ENCODE results near the gene BCAR3.

The BCAR3 gene

DNA sequence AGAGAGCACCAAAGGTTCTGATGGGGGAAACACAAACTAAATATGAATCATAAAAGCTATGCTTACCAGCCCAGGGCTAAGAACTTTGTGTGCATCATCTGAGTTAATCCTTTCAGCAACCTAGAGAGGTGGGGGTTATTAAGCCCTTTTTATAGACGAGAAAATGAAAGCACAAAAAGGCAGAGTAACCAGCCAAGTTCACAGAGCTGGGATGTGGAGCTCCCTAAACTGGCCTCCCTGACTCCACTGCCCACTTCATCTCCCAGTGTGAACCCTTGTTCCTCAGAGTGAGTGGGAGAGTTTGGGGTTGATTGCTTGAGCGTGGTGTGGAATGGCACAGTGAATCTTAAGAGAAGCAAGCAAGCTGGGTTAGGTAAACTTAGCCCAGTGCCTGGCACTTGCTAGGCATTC is 10.8 kb upstream of the BCAR3 start:
- DNase-seq (ENCODE audit: low read depth, low spot score), result no peak
- no peak overlapping the region for H3K4me3 ChIP-seq (ENCODE audit: low read length)

DNA sequence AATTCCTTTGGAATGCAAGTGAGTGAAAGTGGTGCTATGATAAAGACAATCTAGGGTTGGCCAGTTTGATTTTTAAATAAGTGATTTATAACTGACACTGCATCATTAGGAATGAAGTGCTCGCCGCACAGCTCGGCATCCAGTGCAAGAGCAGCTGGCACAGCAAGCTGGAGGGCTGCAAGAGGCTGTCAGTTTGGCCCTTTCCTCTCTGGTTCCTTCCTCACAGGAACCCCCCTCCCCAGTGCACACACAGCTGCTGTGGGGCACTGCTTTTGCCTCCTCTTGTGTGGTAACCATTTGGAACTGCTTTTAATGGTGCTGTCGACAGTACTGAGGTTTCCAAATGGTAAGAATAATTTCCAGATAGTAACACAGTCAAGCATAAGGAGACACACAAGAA is 10.4 kb upstream of the BCAR3 start:
- H3K4me3 ChIP-seq (ENCODE audit: low read length), result no peak overlapping the region
- DNase-seq (ENCODE audit: low read depth, low spot score), result peak; percentile 37

DNA sequence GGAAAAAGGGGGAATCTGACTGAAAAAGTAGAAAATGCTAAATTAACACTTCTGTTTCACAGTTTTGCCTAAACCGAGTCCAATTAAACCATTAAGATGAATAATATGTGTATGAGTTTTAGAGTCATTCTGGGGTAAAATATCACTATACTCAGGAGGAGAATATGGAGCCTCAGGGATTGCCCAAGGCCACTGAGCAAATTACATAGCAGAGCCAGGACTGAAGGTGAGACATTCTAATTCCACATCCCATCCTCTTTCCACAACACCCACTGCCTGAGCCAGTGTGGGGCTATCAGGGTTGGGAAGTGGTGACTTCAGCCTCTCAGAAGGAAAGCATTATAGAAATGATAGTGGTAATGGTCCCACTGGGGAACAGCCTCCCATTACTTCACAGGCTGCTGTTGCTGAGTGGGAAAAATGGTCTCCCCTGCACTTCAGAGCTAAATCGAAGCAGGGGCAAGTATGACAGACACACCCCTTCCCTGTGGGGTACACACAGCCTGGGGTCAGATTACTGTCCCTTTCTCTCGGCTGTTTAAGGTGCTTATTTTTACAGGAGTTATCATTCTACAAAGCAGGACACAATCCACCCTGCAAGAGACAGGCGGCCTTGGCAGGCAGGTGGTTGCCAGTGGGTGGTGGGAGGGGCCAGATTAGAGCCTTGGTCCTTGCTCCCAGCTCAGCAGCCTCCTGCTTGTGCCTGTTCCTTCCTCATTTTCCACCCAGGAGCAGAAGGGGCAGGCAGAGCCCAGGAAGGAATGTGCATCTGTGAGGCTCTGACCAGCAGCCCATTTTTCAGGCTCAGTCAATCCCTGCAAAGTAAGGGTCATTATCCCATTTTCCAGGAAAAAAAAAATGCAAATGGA is 9.5 kb upstream of the BCAR3 start:
- no peak overlapping the region for H3K4me3 ChIP-seq (ENCODE audit: low read length)
- DNase-seq (ENCODE audit: low read depth, low spot score), result no peak

DNA sequence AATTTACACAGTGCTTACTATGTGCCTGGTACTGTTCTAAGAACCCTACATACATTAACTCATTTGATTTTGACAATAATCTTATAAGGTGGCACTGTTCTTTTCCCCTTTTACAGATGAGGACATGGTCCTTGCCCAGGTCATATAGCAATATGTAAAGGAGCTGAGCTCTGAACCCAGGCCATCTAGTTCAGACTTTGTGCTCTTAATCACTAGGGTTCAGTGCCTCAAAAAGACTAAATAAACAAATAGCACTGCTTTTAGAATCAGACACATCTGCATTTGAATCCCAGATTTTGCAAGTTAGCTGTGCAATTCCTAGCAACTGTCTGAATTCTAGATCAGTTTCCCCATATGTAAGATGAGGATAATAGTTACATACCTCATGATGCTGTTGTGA is 8.7 kb upstream of the BCAR3 start:
- DNase-seq (ENCODE audit: low read depth, low spot score), result no peak
- H3K4me3 ChIP-seq (ENCODE audit: low read length), result no peak overlapping the region

DNA sequence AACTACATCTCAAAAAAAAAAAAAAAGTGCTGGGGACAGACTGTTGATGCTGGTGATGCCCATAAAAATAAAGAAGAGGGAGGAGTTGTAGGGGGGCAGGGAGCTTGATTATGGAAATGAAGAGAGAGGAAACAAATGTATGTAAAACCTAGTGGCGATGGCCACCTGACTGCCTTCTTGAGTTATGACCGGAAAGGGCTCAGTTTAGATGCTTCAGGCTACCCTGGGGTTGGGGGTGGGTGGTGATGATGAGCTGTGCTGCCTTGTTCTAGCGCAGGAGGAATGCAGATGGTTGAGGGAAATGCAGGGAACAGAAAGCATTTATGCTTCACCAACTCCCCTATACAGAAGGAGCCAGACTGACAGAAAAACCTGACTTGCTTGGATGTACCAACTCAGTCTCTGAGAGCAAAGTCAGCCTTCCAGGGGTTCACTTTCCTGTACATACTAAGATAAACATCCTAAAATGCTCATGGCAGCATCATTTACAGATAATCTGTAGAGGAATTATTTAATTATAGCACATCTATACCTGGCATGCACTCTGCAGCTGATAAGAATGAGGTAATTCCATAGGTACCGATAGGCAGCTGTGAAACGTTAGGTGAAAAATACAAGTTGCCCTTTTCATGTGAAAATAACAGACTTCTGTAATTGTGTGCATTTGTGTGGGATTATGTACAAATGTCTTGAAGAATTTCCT is 8.0 kb upstream of the BCAR3 start:
- no peak for DNase-seq (ENCODE audit: low read depth, low spot score)

DNA sequence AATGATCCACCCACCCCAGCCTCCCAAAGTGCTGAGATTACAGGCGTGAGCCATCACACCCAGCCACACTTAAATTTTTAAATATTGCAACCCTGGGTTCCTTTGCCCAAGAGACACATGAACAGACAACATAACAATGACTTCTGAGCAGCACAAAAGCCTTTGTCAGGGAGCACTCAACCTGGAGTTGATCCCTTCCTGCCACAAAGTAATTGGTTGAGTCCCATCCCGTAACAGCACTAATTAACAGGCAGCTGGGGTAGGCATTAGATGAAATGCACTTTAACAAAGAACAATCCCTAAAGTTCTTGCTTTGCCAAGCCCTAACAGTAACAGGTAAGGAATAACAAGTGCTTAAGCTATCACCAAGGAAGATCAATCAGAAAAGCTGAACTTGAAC is 5.9 kb upstream of the BCAR3 start:
- no peak overlapping the region for H3K4me3 ChIP-seq (ENCODE audit: low read length)
- no peak for DNase-seq (ENCODE audit: low read depth, low spot score)

More for the DNA sequence above, 8.0 kb upstream of the BCAR3 start:
- H3K4me3 ChIP-seq (ENCODE audit: low read length), result no peak overlapping the region

DNA sequence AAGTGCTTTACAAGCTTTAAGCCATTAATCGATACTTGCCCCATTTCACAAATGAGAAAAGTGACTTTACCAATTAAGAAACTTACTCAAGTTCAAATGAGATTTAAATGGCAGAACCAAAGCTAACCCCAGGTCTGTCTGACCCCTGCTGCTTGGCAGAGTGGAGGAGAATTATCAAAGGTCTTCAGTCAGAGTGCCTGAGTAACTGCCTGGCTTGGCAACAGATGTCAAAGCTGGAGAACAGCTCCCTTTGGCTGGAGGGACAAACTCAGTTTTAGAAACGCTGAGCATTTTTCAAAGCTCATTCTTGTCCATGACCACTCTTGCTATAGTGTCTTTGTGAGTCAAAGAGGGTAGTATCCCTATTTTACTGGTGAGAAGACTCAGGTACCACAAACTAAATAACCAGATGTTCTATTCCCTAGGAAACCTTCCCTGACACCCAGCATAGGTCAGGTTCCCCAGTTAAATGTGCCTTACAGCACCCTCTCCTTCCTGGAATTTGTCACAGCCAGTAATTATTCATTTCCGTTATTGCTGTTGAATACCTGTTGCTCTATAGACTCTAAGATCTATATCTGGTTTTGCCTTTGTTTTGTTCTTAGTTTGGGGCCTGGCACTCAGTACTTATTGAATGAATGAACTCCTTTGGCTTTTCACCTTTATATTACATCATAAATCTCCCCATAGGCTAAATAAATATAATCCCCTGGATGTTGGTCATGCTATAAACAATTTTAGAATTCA is 5.0 kb upstream of the BCAR3 start:
- no peak overlapping the region for H3K4me3 ChIP-seq (ENCODE audit: low read length)
- DNase-seq (ENCODE audit: low read depth, low spot score), result no peak

DNA sequence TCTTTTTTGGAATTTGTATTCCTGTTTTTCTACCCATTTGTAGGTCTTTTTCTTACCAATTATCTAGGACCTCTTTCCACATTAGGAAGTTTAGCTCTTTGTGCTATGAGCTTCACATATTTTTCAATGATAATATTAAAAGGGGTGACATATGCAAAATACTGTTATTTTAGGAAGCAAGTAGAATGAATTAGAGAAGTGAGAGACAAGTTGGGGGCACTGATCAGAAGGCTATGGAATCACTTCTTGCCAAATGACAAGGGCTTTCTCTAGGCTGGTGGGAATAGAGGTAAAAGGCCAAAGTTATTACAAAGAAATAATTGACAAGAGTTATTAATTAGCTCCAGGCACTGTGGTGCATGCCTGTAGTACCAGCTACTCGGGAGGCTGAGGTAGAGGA is 4.3 kb upstream of the BCAR3 start:
- no peak for DNase-seq (ENCODE audit: low read depth, low spot score)
- no peak overlapping the region for H3K4me3 ChIP-seq (ENCODE audit: low read length)

DNA sequence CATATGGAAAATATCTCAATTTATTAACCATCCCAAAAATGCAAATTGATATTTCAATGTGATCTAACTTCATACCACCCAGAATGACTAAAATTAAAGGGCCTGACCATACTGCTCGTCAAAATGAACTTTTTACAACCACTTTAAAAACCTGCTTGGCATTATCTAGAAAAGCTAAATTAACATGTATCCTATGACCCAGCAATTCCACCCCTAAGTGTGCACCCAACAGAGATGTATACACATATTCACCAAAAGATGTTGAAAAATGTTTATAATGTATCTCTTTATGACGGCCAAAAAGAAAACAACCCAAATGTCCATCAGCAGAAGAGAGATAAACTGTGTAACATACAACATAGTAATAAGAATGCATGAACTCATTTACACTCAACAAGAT is 1.6 kb upstream of the BCAR3 start:
- no peak overlapping the region for H3K4me3 ChIP-seq (ENCODE audit: low read length)
- no peak for DNase-seq (ENCODE audit: low read depth, low spot score)

DNA sequence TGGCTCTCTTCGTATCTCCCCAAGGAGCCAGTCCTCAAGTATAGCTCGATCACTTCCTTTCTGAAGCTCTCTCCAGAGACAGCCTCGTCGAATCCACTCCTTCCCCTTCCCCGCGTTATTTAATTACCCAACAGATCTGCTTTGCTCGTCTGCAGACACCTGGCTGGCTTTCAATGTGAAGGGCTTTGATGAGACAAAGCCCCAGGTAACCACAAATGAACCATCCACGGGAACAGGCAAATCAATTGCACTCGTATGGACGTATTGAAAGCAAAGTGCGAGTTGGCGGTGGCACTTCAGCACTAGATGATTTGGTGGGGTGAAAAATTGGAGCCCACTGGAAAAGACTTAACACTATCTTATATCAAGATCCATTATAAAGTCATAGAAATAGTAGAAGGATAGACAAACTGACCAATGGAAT is 364 bp upstream of the BCAR3 start:
- H3K4me3 ChIP-seq (ENCODE audit: low read length), result peak overlapping the region; percentile 48
- DNase-seq (ENCODE audit: low read depth, low spot score), result no peak

DNA sequence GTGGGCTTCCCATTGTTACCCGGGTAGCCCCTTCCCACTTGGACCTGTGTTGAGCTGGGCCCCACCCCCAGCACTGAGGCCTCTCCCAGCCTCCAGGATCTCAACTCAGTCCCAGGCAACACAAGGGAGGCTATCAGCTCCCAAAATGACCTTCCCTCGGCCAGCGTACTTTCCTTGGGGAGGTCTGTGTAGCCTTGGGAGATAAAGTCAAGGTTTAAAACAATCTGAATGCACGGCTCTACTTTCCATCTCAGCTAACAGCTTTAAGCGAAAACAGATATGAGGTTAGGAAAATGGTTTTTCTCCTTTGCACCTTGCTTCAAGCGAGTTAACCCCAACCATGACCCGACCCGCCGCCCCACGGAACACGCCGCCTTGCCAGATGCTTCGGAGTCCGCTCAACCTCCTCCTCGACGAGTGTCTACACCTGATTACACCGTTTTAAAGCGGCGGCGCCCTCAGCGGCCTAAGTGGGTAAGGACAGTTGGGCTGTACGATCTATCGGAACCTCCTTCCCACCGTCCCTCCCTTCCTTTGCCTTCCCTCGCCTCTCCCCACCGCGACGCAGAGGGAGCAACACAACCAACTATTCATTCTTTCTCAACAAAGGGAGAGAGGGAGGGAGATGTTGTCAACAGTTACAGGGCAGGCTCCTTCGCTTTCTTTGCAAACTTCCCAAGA is 1.1 kb downstream of the BCAR3 start:
- H3K4me3 ChIP-seq (ENCODE audit: low read length), result no peak overlapping the region
- DNase-seq (ENCODE audit: low read depth, low spot score), result no peak

DNA sequence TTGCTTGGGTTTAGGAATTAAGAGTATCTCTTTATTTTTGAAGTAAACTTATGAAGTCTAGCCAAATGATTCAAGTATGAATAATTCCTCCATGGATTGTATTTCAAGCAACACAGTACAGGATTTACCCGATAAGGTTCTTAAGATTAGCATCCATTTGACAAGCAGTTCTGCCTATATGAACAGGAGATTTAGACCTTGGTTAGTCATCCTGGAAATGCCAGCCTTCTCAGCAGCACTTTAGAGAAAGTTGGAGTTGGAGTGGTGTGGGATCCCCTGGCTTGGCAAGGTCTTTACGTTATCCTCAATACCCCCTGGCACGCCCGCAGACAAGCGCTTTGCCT is 1.6 kb downstream of the BCAR3 start:
- no peak for DNase-seq (ENCODE audit: low read depth, low spot score)
- no peak overlapping the region for H3K4me3 ChIP-seq (ENCODE audit: low read length)

DNA sequence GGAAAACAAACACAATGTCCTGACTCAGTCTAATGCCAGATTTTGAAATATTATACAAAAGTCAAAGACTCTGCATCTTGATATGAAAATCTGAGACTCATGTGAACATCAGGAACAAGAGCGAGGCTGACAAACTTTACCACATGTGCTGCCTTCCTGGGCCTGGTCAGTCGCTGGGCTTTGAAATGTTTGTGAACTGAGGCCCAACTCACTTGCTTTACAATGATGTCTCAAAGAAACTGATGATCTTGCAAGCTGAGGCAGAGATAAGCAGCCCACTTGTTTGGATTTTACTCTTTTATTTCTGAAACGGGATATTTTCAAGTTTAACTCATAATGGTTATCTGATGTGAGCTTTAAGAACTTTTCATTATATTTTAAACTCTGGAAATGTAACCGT is 2.1 kb downstream of the BCAR3 start:
- no peak overlapping the region for H3K4me3 ChIP-seq (ENCODE audit: low read length)
- DNase-seq (ENCODE audit: low read depth, low spot score), result no peak

DNA sequence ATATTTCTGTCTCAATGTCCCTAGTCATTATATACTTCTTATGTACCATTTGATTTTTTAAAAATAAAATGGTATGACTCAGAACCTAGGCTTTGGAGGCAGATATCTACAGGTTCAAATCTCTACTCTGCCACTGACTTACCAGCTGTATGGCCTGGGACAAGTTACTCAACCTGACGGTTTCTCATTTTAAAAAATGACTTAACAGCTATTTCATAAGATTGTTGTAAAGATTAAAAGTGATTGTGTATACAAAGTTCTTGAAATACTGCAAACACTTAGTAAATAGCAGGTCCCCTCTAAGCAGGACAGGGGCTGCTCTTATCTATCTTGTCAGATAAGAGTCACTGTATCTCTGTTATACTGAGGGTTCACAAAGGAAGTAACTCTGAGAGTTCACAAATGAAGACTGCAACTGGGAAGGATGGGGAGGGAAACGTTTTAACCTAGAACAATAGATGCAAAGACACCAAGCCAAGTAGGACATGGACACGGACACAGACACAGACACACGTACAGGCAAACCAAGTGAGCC is 2.6 kb downstream of the BCAR3 start:
- no peak for DNase-seq (ENCODE audit: low read depth, low spot score)

DNA sequence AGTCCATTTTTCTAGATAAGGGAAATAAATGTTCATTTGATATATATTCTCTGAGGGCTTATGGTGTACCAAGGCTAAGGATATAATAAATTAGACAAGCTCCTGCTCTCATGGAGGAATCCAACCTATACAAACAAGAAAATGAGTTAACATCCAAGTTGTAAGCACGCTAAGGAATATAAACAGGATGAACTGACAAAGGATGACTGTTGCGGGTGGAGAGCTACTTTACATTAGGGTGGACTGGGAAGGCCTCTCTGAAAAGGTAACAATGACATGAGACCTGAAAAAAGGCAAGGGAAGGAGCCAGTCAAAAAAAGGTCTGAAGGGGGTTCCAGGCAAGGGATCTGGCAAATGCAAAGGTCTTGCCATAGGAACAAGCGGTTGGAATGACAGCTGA is 3.1 kb downstream of the BCAR3 start:
- DNase-seq (ENCODE audit: low read depth, low spot score), result no peak

More for the DNA sequence above, 2.6 kb downstream of the BCAR3 start:
- no peak overlapping the region for H3K4me3 ChIP-seq (ENCODE audit: low read length)

DNA sequence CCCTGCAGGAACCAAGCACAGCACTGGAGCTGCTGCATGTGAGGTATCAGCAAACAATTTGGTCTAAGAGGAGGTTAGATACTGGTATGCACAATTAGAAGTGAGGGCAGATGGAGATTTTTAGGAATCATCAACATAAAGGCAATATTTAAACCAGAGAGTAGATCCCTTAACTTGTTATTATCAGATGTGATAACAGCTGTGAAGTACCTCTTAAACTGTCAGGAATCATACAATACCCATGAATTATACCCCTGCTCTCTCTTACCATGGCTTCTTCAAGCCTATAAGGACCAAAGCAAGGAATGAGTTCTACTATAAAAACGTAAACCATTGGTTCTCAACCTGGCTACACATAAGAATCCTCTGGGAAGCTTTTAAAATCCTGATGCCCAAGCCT is 3.9 kb downstream of the BCAR3 start:
- DNase-seq (ENCODE audit: low read depth, low spot score), result no peak
- H3K4me3 ChIP-seq (ENCODE audit: low read length), result no peak overlapping the region

More for the DNA sequence above, 3.1 kb downstream of the BCAR3 start:
- H3K4me3 ChIP-seq (ENCODE audit: low read length), result no peak overlapping the region

DNA sequence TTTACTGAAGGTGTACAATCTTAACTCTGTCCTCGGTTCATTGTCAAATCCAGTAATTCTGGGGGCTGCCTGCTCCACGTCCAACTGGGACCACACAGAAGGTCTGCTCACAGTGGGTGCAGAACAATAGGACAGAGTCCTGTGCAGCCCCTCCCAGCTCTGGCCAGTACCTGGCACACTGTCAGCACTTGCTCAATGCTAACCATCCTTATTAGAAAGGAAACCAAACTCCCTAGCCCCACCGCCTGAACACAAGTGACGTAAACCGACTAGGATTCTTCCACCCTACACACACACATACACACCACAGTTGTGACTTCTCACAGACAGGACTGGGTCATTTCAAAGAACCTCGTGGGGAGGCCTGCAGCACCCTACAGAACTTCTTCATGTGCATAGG is 5.2 kb downstream of the BCAR3 start:
- DNase-seq (ENCODE audit: low read depth, low spot score), result no peak
- no peak overlapping the region for H3K4me3 ChIP-seq (ENCODE audit: low read length)

DNA sequence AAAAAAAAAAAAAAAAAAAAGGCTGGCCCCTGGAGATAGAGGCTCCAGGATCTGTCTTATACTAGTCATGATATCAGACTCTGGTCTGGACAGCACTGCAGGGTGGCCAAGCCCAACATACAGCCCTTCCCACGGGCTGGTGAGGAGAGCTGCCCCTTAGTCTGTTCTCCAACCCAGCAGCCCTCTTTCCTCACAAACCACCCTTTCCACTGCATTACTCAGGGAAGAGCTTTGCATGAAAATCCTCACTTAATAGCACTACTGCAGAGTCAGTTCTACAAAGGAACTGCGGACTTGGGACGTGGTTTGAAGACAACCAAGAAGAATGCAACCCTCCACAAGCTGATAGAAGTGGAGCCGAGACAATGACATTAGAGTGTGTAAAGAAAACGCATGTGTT is 5.7 kb downstream of the BCAR3 start:
- no peak overlapping the region for H3K4me3 ChIP-seq (ENCODE audit: low read length)
- DNase-seq (ENCODE audit: low read depth, low spot score), result no peak

DNA sequence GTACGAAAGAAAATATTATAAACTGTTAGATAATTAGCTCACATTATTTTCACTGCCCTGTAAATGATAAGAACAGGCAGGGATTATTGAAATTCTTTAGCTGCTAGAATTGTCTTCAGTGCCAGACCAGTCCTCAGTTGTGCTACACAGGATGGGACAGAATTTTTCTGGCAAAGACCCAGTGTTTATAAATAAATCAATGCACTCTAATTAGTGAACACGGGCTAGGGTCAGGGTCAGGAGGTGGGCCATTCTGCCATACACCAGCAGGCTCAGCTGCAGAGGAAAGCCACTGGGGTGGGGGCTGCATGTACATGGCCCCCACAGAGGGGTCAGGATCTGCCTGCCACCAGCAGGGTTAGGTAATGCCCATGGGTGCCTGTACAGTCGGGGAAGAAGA is 6.4 kb downstream of the BCAR3 start:
- H3K4me3 ChIP-seq (ENCODE audit: low read length), result no peak overlapping the region
- DNase-seq (ENCODE audit: low read depth, low spot score), result no peak
